H9 (cell line): ENCODE results near the gene KIRREL3. TPM values are rescaled to one million over a fixed set of nuclear protein-coding genes. Genes with fewer than 3 reads are reported as not detected.

Experiments used
- DNase-seq: peaks from one replicate; pipeline ENCODE4 v3.0.0-alpha.2; 2017
- H2AFZ ChIP-seq: one replicate; pipeline ENCODE4 v1.6.1; 2013; ENCODE audit warnings: mild to moderate bottlenecking, low read length, control low read depth, moderate library complexity
- H2AK5ac ChIP-seq: 2 replicates; pipeline ENCODE4 v1.6.1; 2013; ENCODE audit warnings: low read length, control low read depth, mixed read lengths; ENCODE audit not compliant: insufficient read length
- H2BK120ac ChIP-seq: one replicate; pipeline ENCODE4 v1.6.1; 2013; ENCODE audit warnings: low read depth, mild to moderate bottlenecking, low read length, control low read depth, inconsistent platforms; ENCODE audit not compliant: poor library complexity, severe bottlenecking
- H2BK12ac ChIP-seq: 2 replicates; pipeline ENCODE4 v1.6.1; 2013; ENCODE audit warnings: low read length, control low read depth, mixed read lengths, low read depth; ENCODE audit not compliant: insufficient read length
- H2BK15ac ChIP-seq: 2 replicates; pipeline ENCODE4 v1.6.1; 2013; ENCODE audit warnings: low read depth, low read length, control low read depth
- H2BK20ac ChIP-seq: one replicate; pipeline ENCODE4 v1.6.1; 2013; ENCODE audit warnings: low read depth, mild to moderate bottlenecking, low read length, control low read depth, inconsistent platforms; ENCODE audit not compliant: poor library complexity, severe bottlenecking
- H2BK5ac ChIP-seq: 2 replicates; pipeline ENCODE4 v1.6.1; 2013; ENCODE audit warnings: low read length, control low read depth, mixed read lengths; ENCODE audit not compliant: insufficient read length
- H3K14ac ChIP-seq: 2 replicates; pipeline ENCODE4 v1.6.1; 2013; ENCODE audit warnings: low read length, control low read depth; ENCODE audit not compliant: insufficient read depth
- H3K18ac ChIP-seq: 2 replicates; pipeline ENCODE4 v1.6.1; 2013; ENCODE audit warnings: low read depth, mild to moderate bottlenecking, mixed read lengths, low read length, control low read depth; ENCODE audit not compliant: insufficient read length
- H3K23ac ChIP-seq: 2 replicates; pipeline ENCODE4 v1.6.1; 2013; ENCODE audit warnings: low read length, control low read depth, mixed read lengths, low read depth; ENCODE audit not compliant: insufficient read length
- H3K23me2 ChIP-seq: 2 replicates; pipeline ENCODE4 v1.6.1; 2013; ENCODE audit warnings: low read depth, mild to moderate bottlenecking, mixed read lengths, low read length, control low read depth; ENCODE audit not compliant: insufficient read length, poor library complexity, severe bottlenecking
- H3K27ac ChIP-seq: 2 replicates; pipeline ENCODE4 v1.5.1; 2013; ENCODE audit warnings: low read length, control low read depth, mixed read lengths, low read depth; ENCODE audit not compliant: insufficient read length
- H3K27me3 ChIP-seq: 2 replicates; pipeline ENCODE4 v1.6.1; 2013; ENCODE audit warnings: low read length, control low read depth, inconsistent platforms; ENCODE audit not compliant: insufficient read depth
- H3K4ac ChIP-seq: 2 replicates; pipeline ENCODE4 v1.6.1; 2013; ENCODE audit warnings: low read depth, mild to moderate bottlenecking, control low read depth, inconsistent platforms, low read length, moderate library complexity
- H3K4me1 ChIP-seq: 2 replicates; pipeline ENCODE4 v1.6.1; 2013; ENCODE audit warnings: low read length, control low read depth, inconsistent platforms; ENCODE audit not compliant: insufficient read depth
- H3K4me2 ChIP-seq: 2 replicates; pipeline ENCODE4 v1.6.1; 2013; ENCODE audit warnings: low read length, control low read depth, mixed read lengths; ENCODE audit not compliant: insufficient read length, insufficient read depth
- H3K56ac ChIP-seq: 2 replicates; pipeline ENCODE4 v1.6.1; 2013; ENCODE audit warnings: low read depth, mild to moderate bottlenecking, mixed read lengths, low read length, control low read depth; ENCODE audit not compliant: insufficient read length
- H3K79me1 ChIP-seq: 2 replicates; pipeline ENCODE4 v1.6.1; 2013; ENCODE audit warnings: low read depth, mild to moderate bottlenecking, moderate library complexity, low read length, control low read depth, inconsistent platforms; ENCODE audit not compliant: insufficient read depth, poor library complexity, severe bottlenecking
- H3K79me2 ChIP-seq: 2 replicates; pipeline ENCODE4 v1.6.1; 2013; ENCODE audit warnings: low read length, control low read depth, inconsistent platforms; ENCODE audit not compliant: insufficient read depth
- H3K9ac ChIP-seq: 2 replicates; pipeline ENCODE4 v1.6.1; 2013; ENCODE audit warnings: low read length, control low read depth, mixed read lengths; ENCODE audit not compliant: insufficient read length; ENCODE audit errors: extremely low read depth
- H3K9me3 ChIP-seq: one replicate; pipeline ENCODE4 v1.6.1; 2013; ENCODE audit warnings: low read depth, low read length, inconsistent platforms; ENCODE audit not compliant: control insufficient read depth
- H3T11ph ChIP-seq: one replicate; pipeline ENCODE4 v1.6.1; 2013; ENCODE audit warnings: mild to moderate bottlenecking, low read length, control low read depth, inconsistent platforms
- H4K20me1 ChIP-seq: one replicate; pipeline ENCODE4 v1.6.1; 2013; ENCODE audit not compliant: control insufficient read depth, insufficient read length, insufficient read depth
- H4K5ac ChIP-seq: 2 replicates; pipeline ENCODE4 v1.6.1; 2013; ENCODE audit warnings: low read depth, mild to moderate bottlenecking, mixed read lengths, low read length, control low read depth; ENCODE audit not compliant: insufficient read length
- H4K8ac ChIP-seq: replicated peaks from 2 replicates; pipeline ENCODE4 v1.6.1; 2013; ENCODE audit warnings: low read length, control low read depth, mixed read lengths, low read depth; ENCODE audit not compliant: insufficient read length
- H4K91ac ChIP-seq: 2 replicates; pipeline ENCODE4 v1.6.1; 2013; ENCODE audit warnings: low read depth, mild to moderate bottlenecking, moderate library complexity, mixed read lengths, low read length, control low read depth; ENCODE audit not compliant: insufficient read length
- H3K27ac Mint-ChIP-seq, 3 experiments: 2 replicates in 2 of 3; 3 replicates in 1 of 3; pipeline ENCODE4 v1.8.0; 2020 to 2021; ENCODE audit warnings: mixed read lengths in 3 of 3, mild to moderate bottlenecking in 1 of 3, moderate library complexity in 1 of 3
- H3K27me3 Mint-ChIP-seq: 2 replicates; pipeline ENCODE4 v1.8.0; 2021; ENCODE audit warnings: low read depth, mild to moderate bottlenecking, moderate library complexity, mixed read lengths
- H3K36me3 Mint-ChIP-seq, 3 experiments: 2 replicates in 2 of 3; 3 replicates in 1 of 3; pipeline ENCODE4 v1.8.0; 2020 to 2021; ENCODE audit warnings: low read depth in 3 of 3, mixed read lengths in 3 of 3; ENCODE audit not compliant: insufficient read depth in 1 of 3
- H3K4me1 Mint-ChIP-seq, 2 experiments: 2 replicates each; pipeline ENCODE4 v1.8.0; 2020; ENCODE audit warnings: mixed read lengths in 2 of 2
- H3K4me3 Mint-ChIP-seq, 2 experiments: 2 replicates in 1 of 2; 3 replicates in 1 of 2; pipeline ENCODE4 v1.8.0; 2020 to 2021; ENCODE audit warnings: mild to moderate bottlenecking in 2 of 2, mixed read lengths in 2 of 2, moderate library complexity in 1 of 2
- H3K9me3 Mint-ChIP-seq, 2 experiments: 2 replicates in 1 of 2; 3 replicates in 1 of 2; pipeline ENCODE4 v1.8.0; 2020; ENCODE audit warnings: mild to moderate bottlenecking in 2 of 2, mixed read lengths in 2 of 2, moderate library complexity in 1 of 2
- WGBS: extraction: QIAGEN DNeasy Blood & Tissue Kit; methylation state at CpG from one replicate; pipeline ENCODE4 v1.1.7; 2013; ENCODE audit warnings: missing lambda C conversion rate, low lambda C conversion rate, mixed read lengths; ENCODE audit not compliant: insufficient read length; ENCODE audit errors: extremely low coverage; 5-methylcytosine and 5-hydroxymethylcytosine counted together
- total RNA-seq: library from RNA; stranded (reverse); gene quantifications from 2 replicates; pipeline ENCODE4 v1.2.1, GENCODE V29; 2021
- TF ChIP-seq, protein P1 (sequence below): fragments of 200-600 bp; sonication (generic); conservative IDR thresholded peaks from 3 replicates; pipeline ENCODE4 v1.8.0; 2021; ENCODE audit warnings: antibody characterized with exemption, mild to moderate bottlenecking

The KIRREL3 gene
- total RNA-seq, 1 experiment from 2014 or later, result 0.17 TPM

DNA sequence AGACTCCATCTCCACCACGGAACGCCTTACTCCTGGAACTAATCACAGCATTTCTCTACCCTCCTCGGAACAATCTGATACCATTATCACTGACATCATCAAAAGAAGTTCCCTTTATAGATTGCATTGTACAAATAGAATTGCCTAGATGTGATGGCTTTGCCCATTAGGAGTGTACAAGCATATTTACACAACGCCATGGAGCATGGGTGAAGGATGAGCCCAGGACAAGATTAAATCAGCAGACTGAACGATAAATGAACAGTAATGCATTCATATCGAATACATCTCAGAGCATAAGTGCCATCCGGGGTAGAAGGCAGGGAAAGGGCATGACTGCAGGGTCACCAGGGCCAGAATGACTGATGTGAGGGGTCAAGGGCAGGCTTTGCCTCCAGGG is 57.3 kb downstream of the KIRREL3 start:
- WGBS, result no CpG with 5 or more reads among the region's 7 CpGs
- H3K27me3 ChIP-seq, result no peaks in the 10 kb centered on the region
- no peak overlapping the region for H2BK20ac ChIP-seq
- H3K9ac ChIP-seq, result no peak overlapping the region
- no peak overlapping the region for H3K14ac ChIP-seq
- H3K9me3 Mint-ChIP-seq, result no peaks in the 10 kb centered on the region
- no peak overlapping the region for H4K5ac ChIP-seq
- H4K8ac ChIP-seq, result no peak overlapping the region
- H3K4ac ChIP-seq, result no peak overlapping the region
- H2BK120ac ChIP-seq, result no peak overlapping the region
- H3K79me2 ChIP-seq, result no peaks in the 10 kb centered on the region
- peaks cover 12 to 14% of the 10 kb centered on the region in 2 experiments for H3K4me1 Mint-ChIP-seq
- H2AFZ ChIP-seq, result no peak overlapping the region
- H4K91ac ChIP-seq, result no peak overlapping the region
- TF ChIP-seq, protein P1, sequence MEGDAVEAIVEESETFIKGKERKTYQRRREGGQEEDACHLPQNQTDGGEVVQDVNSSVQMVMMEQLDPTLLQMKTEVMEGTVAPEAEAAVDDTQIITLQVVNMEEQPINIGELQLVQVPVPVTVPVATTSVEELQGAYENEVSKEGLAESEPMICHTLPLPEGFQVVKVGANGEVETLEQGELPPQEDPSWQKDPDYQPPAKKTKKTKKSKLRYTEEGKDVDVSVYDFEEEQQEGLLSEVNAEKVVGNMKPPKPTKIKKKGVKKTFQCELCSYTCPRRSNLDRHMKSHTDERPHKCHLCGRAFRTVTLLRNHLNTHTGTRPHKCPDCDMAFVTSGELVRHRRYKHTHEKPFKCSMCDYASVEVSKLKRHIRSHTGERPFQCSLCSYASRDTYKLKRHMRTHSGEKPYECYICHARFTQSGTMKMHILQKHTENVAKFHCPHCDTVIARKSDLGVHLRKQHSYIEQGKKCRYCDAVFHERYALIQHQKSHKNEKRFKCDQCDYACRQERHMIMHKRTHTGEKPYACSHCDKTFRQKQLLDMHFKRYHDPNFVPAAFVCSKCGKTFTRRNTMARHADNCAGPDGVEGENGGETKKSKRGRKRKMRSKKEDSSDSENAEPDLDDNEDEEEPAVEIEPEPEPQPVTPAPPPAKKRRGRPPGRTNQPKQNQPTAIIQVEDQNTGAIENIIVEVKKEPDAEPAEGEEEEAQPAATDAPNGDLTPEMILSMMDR, result no peak
- no peaks in the 10 kb centered on the region for H3K36me3 Mint-ChIP-seq
- no peaks in the 10 kb centered on the region for H3K23me2 ChIP-seq
- no peak overlapping the region for H2BK15ac ChIP-seq
- H3K27ac Mint-ChIP-seq, result no peak overlapping the region
- no peaks in the 10 kb centered on the region for H4K20me1 ChIP-seq
- no peak overlapping the region for H3K27ac ChIP-seq
- no peak overlapping the region for H3K56ac ChIP-seq
- H3K4me3 Mint-ChIP-seq, result no peak overlapping the region
- no peak for DNase-seq
- no peak overlapping the region for H3K18ac ChIP-seq
- no peak overlapping the region for H2BK5ac ChIP-seq
- no peaks in the 10 kb centered on the region; the same call in none of the 2 replicates for H3K27me3 Mint-ChIP-seq
- no peaks in the 10 kb centered on the region for H3K9me3 ChIP-seq
- H3K4me2 ChIP-seq, result no peak overlapping the region
- no peaks in the 10 kb centered on the region; the same call in 1 of the 2 replicates for H3K4me1 ChIP-seq
- no peak overlapping the region for H3T11ph ChIP-seq
- H2BK12ac ChIP-seq, result no peak overlapping the region
- H2AK5ac ChIP-seq, result no peak overlapping the region
- no peak overlapping the region for H3K23ac ChIP-seq
- no peaks in the 10 kb centered on the region for H3K79me1 ChIP-seq
